HG03558 (cell line): ENCODE data around the gene FBXO7.

Source experiments
- ATAC-seq: cut with Tn5 transposase; IDR thresholded peaks from one replicate; pipeline ENCODE4 v1.9.1; 2021; ENCODE audit warnings: moderate number of reproducible peaks; ENCODE audit not compliant: unreplicated experiment; ENCODE audit errors: extremely low read depth

The FBXO7 gene

DNA sequence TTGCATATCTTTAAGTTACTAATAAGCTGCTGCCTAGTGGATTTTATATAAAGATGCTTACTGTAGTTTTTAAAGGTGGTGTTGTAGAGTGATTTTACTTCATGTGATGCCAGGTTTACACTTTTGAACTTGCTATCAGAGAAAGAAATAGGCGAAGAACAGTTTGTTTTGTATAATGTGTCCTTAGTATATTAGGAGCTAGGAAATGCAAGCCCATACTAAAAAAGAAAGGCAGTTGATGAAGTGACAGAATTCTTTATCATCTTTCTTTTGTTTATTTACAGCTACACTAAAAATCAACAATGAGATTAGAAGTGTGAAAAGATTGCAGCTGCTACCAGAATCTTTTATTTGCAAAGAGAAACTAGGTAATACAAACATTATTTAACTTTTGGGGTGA is 12.8 kb downstream of the FBXO7 start:
- no peak for ATAC-seq

- no peak for ATAC-seq
Observed at GRCh38 chr22:32489377-32489776, 14.8 kb downstream of the FBXO7 start.

DNA sequence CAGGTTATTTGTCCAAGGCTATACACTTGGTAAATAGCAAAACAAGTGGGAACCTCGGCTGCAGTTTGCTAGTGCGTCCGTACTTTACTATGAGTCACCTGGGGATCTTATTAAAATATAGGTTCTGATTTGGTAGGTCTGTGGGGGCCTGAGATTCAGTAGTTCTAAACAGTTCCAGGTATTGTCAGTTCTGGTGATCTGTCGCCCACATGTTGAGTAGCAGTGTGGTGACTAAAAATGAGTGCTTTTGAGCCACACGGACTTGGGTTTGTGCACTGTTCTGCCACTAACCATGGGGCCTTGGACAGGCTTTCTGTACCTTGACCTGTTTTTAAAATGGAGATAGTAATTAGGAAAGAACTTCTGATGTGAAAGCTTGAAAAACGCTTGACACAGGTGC is 15.7 kb downstream of the FBXO7 start:
- no peak for ATAC-seq

DNA sequence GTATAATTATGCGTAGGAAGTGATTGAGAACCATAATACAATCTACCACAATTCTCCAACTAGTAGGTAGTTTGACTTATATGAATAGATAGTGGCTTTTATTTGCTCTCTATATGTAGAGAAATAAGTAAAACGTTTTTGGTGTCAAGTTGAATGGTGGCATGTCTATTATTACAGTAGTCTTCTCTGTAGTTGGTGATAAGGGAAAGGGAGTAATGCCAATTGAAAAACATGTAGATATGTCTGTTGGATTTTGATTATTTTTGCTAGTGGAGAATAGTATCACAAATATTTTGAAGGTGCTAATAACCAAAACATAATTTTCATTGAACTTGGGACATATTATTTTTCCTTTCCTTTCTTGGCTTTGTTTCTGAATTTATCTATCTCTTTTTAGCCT is 17.5 kb downstream of the FBXO7 start:
- ATAC-seq = no peak

DNA sequence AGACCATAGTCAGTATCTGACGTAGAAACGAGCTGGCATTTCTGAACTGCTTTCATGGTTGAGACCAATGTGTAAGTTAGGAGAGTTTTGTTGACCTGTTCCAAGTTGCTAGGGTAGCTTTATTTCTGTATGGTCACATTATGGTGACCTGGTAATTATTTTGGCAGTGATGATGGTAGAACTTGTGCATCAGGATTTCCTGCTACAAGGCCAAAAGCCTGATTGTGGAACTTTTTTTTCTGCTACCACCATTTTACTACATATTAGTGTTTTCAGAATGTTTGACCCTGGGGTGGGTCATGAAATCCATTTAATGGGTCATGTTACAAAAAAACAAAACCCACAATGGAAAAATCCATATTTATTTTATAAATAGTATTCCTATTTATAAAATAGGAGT is 18.9 kb downstream of the FBXO7 start:
- no peak for ATAC-seq

DNA sequence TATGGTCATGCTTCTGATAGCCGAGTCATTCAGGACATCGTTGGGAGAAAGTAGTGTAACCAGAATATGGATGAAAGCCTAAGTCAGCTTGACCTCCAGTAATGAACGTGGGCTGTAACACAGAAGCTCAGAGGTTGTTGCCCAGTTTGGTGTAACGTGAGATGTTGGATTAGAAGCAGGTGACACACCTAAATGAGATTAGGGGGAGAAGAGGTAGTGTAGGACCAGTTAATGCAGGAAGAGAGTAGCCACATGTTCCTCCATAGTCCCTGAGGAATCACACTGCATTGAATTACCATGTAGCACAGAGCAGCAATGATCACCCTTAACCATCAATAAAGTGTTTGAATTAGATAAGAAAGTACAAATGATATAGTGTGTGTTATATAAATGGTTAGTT is 20.4 kb downstream of the FBXO7 start:
- ATAC-seq = no peak

- ATAC-seq = no peak
Observed at GRCh38 chr22:32499666-32500065, 25.1 kb downstream of the FBXO7 start.

DNA sequence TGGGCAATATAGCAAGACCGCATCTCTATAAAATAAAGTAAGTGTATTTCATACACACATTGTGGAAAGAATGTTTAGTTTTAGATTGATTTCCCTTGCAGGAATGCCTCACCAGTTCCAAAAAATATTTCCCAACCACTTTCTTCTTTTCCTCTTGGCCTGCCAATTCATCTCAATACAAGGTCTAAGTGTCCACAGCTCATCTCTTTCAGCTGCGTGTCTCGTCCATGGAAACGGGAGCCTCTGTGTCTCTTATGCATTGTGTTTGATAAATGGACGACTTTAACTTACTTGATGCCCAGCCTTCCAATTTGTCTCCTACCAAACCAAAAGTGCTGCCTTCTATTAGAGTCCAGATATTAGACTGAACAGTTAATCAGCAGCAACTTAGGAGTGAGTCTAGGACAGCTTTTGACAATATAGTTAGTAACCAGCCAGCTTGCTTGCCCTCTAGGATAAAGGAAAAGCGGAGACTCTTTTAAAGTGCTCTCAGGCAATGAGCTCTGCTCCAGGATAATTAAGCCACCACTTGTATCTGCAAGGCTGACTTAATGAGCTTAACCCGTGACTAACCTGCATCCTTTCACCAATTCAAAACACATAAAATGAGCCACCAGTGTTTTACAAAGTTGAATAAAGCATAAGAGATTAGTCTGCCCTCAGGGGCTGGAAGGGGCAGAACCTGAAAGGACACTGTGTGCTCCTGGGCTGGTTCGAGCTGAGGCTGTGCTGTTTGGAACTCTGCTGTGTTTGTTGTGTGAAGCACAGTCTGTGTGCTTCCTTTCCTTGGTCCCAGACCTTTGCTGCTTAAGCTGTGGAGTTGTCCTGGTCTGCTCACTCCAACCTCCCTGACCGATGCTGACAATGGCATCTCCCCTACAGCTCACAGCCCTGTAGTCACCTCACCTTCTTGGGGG is 27.5 kb downstream of the FBXO7 start:
- no peak for ATAC-seq

- ATAC-seq = no peak
Observed at GRCh38 chr22:32509045-32509444, 34.4 kb downstream of the FBXO7 start.

DNA sequence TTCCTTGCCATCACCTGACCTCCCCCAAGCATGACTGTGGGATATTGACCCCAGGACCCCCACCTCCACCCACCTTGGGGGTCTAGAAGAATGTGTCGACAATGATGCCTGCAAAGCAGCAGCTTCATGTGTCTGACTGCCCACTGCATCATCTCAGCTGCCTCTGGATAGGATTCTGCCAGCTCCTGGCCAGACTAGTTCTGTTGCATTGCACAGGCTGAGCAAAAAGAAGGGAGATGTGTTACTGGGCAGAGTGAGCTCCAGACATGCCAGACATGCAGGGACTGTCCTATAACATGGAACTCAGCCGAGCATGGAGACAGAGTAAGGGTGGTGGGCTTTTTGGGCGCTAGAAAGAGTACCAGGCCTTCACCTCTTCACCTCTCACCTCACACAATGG is 36.7 kb downstream of the FBXO7 start:
- ATAC-seq = no peak

- ATAC-seq = no peak
Observed at GRCh38 chr22:32511776-32512175, 37.2 kb downstream of the FBXO7 start.

GRCh38 chr22:32512267-32512982 is 37.8 kb downstream of the FBXO7 start:
- no peak for ATAC-seq

DNA sequence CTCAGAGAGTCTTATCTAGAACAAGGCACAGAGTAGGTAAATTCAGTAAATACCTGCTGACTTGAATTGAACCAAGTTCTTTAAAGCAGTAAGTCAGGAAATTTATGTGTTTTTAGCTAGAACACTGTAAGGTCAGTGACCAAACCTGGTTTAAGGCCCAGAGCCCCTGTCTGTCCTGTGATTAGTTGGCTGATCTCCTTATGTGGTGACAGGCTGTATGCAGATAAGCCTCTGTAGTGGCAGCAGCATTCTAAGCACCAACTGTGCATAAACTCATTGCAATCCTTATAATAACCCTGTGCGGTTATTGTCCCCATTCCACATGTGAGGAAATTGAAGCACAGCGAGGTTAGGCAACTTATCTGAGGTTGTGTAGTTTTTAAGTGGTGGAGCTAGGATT is 40.5 kb downstream of the FBXO7 start:
- ATAC-seq = no peak

DNA sequence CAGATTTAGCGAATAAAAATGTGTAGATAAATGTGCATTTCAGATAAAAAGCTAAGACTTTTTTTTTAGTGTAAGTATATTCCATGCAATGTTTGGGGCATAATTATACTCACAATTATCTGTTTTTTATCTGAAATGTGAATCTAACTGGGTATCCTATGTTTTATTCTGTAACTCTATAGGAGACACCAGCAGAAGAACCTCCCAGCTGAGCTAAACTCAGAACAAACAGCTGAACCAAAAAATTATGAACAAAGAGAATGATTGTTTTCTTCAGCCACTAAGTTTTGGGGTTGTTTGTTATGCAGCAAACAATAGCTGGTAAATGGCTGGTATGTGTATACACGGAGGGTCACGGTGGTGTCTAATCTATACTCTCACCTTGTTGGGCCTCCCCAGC is 42.9 kb downstream of the FBXO7 start:
- no peak for ATAC-seq

- no peak for ATAC-seq
Observed at GRCh38 chr22:32517921-32518320, 43.3 kb downstream of the FBXO7 start.

DNA sequence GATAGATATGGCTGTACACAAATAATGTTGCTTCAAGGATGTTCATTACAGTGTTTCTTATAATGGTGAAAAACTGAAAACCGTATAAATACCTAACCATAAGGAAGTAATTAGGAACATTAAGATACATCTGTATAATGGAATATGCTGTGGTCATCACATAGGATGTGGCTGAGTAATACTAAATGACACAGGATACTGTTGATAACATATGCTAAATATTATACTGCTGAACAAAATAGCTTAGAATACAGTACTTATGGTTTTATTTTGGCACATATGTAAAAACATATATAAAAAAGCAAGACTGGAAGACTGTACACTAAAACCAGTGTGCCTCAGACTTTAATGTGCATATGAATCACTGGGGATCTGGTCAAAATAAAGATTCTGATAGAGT is 43.8 kb downstream of the FBXO7 start:
- no peak for ATAC-seq

GRCh38 chr22:32518848-32519247 is 44.2 kb downstream of the FBXO7 start:
- no peak for ATAC-seq

DNA sequence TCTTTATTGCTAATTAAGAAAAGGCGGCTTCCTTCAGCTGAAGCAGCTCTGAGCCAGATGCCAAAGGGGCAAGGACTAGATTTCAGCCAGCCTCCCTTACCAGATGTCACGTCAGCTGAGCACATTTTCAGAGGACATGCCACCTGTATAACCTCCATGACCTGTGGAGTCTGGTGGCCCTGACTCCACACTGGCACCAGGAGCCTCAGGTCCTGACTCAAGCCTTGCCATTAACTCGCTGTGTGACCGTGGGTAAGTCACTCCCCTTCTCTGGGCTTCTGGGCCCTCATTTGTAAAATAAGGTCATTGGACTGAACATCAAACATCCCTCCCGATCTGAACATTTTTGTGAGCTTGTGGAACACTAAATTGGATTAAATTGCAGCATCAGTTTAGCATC is 46.0 kb downstream of the FBXO7 start:
- ATAC-seq = no peak

GRCh38 chr22:32522237-32522636 is 47.6 kb downstream of the FBXO7 start:
- no peak for ATAC-seq

DNA sequence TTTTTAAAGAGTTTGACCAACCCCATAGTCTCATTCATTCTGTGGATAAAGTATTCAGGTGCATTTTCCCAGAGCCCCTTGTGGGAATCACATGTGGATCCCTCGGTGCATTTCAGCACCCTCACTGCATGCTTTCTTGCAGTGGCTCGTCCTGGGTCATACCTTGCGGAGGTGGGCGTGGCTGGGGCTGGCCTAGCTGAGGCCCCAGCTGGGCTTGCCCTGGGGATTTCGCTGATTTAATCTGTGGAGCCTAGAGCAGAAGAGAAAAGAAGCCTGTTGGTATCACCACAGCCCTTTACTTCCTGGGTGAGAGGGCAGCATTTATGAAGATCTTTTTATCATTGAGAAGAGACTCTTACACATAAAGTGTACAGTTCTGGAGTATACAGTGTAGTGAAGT is 53.1 kb downstream of the FBXO7 start:
- no peak for ATAC-seq

DNA sequence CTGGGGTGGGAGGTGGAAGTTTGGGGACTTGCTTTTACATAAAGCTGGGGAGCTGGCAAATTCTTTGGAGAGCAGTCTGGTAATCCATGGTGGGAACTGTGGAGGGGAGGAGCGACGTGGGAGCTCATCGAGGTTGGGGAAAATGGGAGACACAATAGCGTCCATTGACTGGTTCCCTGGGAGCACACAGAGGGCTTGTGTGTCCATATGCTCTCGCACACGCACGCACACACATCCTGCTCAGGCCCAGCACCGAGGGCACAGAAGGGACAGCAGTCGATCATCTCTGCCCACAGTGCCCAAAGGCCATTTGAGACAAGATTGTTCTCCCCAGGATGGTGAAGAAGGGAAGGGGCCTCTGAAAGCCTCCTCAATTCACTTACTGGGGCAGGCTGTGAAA is 53.7 kb downstream of the FBXO7 start:
- ATAC-seq = no peak
